ENCODE data around the gene STAT3.
A peak's percentile ranks its signal among the peaks of the same experiment; 100 is the strongest.
"Not testable (repeated sequence)": the region's sequence is repeated elsewhere in the genome, so short reads cannot be mapped to it uniquely, and the experiment has no call there.

Gene STAT3

DNA sequence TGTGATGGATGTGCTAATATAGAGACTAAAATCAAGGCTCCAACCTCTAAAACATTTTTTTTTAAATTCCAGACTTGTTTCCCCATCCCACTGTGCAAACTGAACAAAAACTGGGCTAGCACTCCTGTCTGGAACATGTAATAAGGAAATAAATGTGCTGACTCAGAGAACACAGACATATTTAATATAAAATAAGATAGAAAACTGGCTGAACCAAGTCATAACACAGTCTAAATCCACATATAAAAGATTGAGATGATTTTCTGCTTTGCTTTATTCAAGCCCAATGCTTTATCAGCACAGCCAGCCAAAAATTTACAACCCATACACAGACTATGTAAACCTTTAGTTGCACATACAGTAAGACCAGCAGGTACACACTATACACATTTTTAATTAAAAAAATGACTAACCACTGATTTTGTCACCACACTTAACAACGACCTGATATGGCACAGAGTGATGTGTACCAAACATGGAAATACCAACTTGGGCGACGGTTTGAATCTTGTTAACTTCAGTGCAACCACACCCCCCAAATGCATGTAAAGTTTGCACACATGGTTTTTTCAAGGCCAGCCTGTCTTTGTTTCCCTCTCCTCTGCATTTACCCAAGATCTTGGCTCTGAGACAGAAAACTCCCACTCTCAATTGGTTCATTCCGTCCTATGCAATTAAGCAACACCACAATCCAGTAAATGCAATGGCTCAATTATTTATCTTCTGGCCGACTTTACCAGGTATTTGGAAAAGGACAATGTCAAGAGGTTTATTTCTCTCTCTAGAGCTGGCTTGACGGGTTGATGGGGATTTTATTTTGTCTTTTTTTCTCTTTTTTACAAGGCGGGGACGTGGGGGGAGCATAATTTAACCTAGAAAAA is 1.2 kb downstream of the STAT3 start:
- DNase-seq (ENCODE audit: low read depth, low spot score): no peak

DNA sequence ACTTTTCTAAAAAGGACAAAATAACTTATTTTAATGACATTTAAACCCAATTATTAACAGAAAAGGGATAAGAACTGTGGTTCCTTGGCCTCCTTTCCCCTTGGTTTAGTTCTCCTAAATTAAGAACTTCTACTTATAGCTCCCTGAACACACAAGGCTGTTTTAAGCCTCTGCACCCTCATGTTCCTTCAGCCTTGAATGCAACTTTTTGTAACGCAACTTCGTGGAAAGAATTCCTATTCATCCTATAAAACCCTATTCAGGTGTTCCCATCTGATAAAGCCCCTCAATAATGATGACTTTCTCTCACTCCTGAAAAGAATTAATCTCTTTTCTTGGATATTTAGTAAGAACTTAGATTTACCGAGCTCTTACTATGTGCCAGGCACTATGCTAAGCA is 6.3 kb downstream of the STAT3 start:
- DNase-seq (ENCODE audit: low read depth, low spot score): no peak

DNA sequence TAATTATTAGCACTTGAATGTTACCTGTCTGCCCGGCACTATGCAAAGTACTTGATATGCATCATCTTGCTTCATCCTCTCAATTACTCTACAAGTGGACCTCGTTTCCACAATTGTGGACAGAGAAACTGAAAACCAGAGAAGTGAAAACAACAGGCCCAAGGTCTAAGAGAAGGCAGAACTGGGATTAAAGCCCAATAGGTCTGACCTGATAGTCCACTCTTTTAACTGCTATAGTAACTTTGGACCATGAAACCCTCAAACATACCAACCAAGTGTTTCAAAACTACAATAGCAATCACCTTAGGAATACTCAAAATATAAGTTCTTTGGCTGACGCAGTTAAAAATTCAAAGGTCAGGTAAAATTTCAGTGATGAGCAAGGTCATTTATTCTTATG is 7.3 kb downstream of the STAT3 start:
- no peak for DNase-seq (ENCODE audit: low read depth, low spot score)

DNA sequence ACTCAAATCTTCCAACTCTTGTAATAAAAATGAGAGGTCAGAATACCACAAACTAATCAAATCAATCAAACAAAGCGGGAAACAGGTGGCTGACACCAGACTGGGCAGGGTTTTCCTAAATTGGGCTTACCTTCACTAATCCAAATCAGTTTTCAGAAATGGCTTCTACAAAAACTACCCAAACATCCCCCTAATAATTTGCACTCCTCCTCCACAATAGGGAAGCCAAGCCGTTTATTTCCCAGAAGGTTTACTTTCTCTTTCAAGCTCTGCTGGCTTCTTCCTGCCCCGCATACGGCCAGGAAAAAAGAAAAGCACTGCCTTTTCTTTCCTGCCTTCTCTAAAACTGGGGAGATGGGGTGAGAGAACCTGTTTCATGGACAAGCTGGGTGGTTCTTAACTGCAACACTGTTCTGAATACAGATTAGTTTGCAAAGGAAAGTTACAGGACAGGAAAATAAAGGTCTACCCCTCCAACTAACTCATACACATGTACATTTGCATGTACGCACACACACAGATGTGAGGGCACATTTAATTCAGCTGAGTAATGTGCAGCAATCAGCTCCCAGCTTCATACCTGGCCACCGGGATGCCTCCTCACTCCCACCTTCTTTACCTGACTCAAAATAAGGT is 9.2 kb downstream of the STAT3 start:
- DNase-seq (ENCODE audit: low read depth, low spot score): no peak

DNA sequence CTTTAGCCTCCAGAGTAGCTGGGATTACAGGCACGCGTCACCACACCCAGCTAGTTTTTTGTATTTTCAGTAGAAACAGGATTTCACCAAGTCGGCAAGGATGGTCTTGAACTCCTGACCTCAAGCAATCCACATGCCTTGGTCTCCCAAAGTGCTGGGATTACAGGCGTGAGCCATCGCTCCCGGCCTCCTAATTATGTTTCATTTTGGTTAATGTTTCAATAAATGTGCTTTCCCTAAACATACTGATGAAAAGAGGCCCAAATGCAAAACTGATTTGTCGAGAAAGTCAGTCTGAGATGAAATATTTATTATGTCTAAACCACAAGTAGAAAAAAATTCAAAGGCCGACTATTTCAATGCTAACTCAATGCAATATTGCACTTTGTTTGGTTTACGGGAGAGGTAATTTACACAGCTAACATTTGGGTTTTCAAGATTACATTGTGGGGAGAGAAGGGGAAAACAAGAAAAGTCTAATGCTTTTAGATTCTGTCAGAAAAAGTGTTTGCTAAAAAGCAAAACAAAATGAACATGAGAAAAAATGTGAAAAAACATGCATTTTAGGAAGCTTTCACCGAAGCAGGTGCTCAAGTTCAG is 9.8 kb downstream of the STAT3 start:
- no peak for DNase-seq (ENCODE audit: low read depth, low spot score)

DNA sequence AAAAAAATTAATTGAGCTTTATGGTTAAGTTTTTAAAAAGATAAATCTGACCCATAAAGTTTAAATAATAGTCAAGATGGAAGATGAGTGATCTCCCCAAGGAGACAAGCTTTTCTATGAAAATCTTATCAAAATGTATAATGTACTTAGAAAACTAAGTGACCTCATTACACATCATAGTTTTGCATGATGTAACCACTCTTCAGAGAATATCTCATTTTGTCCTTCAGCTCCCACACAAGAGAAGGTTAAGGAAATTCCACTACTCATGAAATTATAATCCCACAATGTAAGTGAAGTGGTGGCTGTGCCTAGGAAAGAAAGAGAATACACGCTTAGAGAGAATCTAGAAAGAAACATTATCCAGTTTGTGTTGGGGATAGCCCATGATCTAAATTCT is 14.3 kb downstream of the STAT3 start:
- no peak for DNase-seq (ENCODE audit: low read depth, low spot score)

DNA sequence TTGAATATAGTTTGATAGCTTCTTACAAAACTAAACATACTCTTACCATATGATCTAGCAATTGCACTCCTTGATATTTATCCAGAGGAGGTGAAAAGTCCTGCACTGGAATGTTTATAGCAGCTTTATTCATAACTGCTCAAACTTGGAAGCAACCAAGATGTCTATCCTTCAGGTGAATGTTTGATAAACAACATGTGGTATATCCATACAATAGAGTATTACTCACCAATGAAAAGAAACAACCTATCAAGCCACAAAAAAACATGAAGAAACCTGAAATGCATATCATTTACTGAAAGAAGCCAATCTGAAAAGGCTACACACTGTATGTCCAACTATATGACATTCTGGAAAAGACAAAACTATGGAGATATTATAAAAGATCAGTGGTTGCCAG is 16.1 kb downstream of the STAT3 start:
- DNase-seq (ENCODE audit: low read depth, low spot score): no peak

DNA sequence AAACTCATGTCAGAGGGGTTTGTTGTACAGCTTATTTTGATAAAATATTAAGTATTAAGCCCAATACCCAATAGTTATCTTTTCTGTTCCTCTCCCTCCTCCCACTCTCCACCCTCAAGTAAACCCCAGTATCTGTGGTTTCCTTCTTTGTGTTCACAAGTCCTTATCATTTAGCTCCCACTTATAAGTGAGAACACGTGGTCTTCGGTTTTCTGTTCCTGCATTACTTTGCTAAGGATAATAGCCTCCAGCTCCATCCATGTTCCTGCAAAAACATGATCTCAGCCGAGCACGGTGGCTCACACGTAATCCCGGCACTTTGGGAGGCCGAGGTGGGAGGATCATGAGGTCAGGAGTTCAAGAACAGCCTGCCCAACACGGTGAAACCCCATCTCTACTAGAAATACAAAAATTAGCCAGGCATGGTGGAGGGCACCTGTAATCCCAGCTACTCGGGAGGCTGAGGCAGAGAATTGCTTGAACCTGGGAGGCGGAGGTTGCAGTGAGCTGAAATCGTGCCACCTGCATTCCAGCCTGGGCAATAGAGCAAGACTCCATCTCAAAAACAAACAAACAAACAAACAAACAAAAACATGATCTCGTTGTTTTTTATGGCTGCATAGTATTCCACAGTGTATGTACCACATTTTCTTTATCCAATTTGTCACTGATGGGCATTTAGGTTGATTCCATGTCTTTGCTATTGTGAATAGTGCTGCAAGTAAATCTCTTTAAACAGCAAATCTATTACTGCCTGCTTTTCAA is 19.3 kb downstream of the STAT3 start:
- not testable (repeated sequence) for DNase-seq (ENCODE audit: low read depth, low spot score)

DNA sequence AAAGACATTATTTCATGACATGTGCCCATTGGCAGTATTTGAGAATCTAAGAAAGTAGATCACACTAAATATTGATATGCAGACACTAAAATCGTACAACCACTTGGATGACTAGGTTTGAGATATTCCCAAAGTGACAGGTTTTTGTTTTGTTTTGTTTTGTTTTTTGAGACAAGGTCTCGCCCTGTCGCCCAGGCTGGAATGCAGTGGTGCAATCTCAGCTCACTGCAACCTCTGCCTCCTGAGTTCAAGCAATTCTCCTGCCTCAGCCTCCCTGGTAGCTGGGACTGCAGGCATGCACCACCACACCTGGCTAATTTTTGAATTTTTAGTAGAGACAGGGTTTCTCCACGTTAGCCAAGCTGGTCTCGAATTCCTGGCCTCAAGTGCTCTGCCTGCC is 19.9 kb downstream of the STAT3 start:
- DNase-seq (ENCODE audit: low read depth, low spot score): not testable (repeated sequence)

DNA sequence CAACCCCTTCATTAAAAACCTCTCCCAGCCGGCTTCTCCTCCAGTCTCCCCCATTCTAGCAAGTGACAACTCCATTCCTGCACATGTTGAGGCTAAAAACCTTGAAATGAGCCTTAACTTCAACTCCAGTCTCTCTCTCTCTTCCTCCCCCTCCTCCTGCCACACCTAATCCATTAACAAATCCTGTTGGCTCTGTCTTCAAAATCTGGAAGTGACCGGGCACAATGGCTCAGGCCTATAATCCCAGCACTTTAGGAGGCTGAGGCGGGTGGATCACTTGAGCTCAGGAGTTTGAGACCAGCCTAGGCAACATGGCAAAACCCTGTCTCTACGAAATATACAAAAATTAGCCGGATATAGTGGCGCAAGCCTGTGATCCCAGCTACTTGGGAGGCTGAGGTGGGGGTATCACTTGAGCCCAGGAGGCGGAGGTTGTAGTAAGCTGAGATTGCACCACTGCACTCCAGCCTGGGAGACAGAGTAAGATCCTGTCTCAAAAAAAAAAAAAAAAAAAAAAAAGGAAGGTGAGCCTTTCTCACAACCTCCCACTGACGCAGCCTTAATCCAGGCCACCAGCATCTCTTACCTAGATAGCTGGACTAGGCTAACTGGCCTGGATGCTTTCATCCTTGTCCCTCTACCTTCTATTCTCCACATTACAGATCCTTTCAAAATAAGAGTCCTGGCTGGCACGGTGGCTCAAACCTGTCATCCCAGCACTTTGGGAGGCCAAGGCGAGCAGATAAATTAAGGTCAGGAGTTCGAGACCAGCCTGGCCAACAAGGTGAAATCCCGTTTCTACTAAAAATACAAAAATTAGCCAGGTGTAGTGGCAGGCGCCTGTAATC is 21.8 kb downstream of the STAT3 start:
- DNase-seq (ENCODE audit: low read depth, low spot score): not testable (repeated sequence)

DNA sequence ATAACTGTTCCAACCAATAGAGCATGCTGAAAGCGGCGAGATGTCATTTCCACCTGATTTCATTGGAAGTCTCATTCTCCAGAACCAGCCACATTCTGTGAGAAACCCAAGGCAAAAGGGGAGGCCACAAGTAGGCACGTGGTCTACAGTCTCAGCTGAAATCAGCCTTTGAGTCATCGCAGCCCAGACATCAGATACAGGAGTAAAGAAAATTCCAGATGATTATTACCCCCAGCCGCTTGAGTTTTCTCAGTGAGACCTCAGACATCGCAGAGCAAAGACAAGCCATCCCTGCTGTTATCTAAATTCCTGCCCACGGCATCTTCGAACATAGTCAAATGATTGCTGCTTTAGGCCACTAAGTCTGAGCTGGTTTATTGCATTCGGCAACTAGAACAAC is 23.1 kb downstream of the STAT3 start:
- DNase-seq (ENCODE audit: low read depth, low spot score): peak; percentile 57

DNA sequence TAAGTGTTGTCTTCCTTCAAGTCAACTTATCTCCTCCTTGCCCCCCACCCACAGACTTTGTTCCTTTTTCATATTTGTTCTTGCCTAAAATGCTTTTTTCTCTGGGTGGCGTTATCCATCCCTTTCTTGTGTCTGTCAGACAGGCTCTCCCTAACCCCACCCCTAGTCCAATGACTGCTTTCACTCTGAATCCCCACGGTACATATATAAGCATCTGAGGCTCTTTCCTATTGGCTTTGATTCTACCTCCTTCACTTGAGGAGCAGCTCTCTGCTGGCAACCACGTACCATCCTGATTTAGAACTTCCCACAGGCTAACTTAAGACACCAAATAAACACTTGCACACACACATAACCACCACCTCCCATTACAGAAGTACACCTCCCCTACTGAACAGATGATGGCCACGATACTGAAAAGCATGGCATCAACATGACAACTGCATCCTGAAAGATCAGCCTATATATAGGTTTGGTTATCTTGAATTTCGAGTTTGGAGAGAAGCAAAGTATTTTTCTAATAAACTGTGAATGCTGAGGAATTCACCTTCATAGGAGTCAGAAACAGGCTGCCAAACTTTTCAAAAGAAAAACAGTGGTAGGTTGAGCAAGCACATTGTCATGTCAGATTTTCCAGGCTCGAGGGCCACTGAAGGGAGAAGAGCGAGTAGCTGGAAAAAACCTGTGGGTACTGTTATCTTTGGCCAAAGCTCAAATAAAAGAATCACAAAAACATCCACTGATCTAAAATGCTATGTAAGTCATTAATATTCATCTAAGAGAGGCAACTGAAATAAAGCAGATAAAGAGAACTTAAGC is 24.3 kb downstream of the STAT3 start:
- DNase-seq (ENCODE audit: low read depth, low spot score): no peak

DNA sequence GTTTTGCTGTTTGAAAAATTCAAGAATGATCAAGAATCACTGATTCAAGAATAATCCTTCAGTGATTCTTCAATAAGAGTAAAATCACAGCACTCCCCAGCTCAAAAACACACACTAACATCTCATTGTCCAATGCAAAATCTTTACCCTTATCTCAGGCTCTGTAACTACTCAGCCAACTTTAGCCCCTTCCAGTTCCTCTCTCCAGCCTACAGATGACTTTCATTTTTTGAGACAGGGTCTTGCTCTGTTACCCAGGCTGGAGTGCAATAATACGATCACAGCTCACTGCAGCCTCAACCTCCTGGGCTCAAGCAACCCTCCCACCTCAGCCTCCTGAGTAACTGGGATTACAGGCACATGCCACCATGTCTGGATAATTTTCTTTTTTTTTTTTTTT is 25.0 kb downstream of the STAT3 start:
- DNase-seq (ENCODE audit: low read depth, low spot score): no peak

DNA sequence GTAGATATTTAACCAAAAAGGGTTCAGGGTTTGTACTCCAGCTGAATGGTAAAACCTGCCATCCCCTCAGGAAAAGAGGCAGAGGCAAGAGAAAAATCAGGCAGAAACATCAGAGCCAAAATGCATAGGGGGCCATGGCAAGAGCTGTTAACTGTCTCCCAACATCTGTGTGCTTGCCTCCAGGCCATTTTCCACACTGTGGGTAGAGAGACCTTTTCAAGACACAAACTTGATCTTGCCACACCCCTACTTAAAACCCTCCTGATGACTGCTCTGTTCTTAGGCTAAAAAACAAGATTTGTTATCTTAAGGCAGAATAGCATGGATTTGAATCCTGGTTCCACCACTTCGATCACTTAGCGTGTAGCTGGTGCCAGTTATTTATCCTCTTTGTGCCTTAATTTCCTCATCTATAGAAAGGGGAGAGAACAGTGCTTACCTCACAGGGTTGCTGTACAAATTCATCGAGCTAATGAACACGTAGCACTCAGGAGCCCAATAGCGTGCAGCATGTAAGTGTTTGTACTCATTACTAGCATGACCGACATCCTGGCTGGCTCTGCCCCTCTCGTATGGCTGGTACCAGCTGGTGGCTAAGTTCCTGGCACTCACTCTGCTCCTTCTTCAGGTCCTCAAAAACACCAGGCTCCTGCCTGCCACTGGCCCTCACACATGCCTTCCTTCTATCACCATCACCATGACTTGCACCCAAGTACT is 25.8 kb downstream of the STAT3 start:
- no peak for DNase-seq (ENCODE audit: low read depth, low spot score)

DNA sequence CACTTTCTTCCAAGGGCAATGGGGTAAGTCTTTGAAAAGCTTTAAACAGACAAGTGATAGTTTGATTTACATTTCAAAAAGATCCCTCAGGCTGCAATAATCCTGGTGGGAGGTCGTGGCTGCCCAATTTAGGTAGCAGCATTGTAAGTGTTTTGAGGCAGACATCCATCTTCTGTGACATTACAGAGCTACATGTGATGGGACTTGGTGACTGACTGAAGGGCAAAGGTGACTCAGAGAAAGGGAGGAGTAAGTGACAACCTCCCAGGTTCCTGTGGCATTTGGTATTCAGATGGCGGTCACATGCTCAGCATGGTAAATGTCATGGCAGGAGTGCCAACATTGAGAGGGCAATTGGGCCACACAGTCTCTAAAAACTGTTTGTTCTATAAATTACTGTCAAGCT is 26.5 kb downstream of the STAT3 start:
- no peak for DNase-seq (ENCODE audit: low read depth, low spot score)

DNA sequence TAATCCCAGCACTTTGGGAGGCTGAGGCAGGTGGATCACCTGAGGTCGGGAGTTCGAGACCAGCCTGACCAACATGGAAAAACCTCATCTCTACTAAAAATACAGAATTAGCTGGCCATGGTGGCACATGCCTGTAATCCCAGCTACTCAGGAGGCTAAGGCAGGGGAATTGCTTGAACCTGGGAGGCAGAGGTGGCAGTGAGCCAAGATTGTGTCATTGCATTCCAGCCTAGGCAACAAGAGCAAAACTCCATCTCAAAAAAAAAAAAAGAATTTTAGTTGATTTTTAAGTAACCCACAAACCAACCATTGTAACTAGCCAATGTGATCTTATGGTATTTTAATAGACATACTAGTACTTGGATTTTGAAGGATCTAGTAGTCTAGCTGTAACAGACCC is 27.9 kb downstream of the STAT3 start:
- not testable (repeated sequence) for DNase-seq (ENCODE audit: low read depth, low spot score)

DNA sequence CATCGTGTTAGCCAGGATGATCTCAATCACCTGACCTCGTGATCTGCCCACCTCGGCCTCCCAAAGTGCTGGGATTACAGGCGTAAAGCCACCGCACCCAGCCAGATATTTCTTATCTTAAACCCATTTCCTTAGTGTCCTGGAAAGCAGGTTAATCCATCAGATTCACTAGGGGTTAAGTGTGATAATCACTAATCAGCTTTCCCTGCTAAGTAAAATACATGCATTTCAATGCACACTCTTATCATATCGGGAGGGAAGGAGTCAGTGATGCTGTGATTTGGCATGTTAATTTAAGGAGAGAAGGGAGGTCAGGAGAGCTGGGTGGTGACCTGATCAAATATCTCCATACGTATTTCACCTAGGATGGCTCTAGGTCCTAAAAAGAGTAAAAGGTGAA is 29.1 kb downstream of the STAT3 start:
- no peak for DNase-seq (ENCODE audit: low read depth, low spot score)

DNA sequence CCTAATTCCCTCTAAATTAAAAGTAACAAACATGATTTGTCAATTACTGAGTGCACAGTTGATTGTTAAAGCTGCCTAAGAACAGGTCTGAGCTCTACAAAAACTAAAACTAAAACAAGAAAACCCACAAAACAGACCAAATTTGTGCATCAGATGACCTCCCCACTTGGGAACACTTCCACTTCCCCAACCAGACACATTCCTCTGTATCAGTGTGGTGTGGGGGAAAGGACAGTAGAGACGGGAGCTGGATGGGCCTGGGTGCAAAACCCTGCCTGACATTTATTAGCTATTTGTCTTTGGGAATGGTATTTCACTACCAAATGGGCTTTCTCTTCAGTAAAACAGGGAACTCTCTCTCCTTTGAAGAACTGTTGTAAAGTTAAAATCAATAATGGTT is 29.8 kb downstream of the STAT3 start:
- no peak for DNase-seq (ENCODE audit: low read depth, low spot score)

DNA sequence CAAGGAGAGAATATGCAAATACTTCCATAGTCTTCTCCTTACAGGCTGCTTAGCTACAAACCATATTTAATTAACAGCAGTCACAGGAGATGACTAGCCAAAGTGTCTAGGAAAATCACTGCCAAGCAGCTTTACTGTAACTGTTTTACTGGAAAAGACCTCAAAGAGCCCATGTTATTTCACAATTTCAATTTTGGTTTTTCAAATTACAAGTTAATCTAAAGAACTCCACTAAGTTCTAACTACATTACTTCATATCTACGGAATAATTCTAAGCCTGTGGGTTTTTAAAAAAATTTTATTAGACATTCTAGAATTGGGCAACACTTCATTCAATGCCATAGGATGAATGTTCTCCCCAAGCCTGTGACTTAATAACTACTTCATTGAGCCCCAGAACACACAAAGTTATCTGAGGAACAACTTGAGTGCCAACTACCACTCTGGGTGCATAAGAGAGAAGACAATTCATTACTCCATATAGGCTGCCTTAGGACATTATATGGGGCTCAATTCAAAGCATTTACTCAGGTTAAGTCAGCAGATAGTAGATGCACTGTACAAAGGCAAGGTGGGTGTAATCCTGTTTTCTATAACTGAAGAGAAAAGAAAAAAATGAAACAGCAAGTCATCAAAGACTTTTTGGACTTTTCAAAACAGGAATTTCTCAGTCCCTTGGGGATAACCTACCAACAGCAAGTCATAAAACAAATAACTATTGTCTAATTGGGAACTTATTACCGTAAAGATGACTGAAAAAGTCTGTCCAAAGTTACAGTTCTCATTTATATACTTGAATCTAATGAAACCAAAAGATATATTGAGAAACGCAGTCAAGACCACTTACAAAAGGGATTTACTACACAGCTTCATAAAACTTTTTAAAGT is 33.0 kb downstream of the STAT3 start:
- no peak for DNase-seq (ENCODE audit: low read depth, low spot score)

Data from smooth muscle cell of the brain vasculature (primary cell).